ENCODE results near the gene CYFIP1. TPM values are rescaled to one million over a fixed set of nuclear protein-coding genes. Genes with fewer than 3 reads are reported as not detected.

The CYFIP1 gene
- total and polyA plus RNA-seq, 2 donors (not counting 1 experiment from before 2014, with no cell fraction given) = 59.4 to 102 TPM

GRCh38 chr15:22916606-22917350 is 63.4 kb downstream of the CYFIP1 start:
- H3K79me2 ChIP-seq (ENCODE audit: control insufficient read depth, insufficient read depth, low read length) = no peaks in the 10 kb centered on the region
- no peak for DNase-seq (ENCODE audit: low read depth in 2 of 2)
- no peaks in the 10 kb centered on the region for H3K4me1 ChIP-seq (ENCODE audit: control insufficient read depth, extremely low read depth, insufficient read depth, low read length)
- no peak for TF ChIP-seq CTCF (conservative IDR thresholded peaks at IDR 0.05 in 1 of 2, IDR thresholded peaks at IDR 0.05 in 1 of 2; ENCODE audit: low read depth in 1 of 2, low read length in 2 of 2)
- TF ChIP-seq EZH2 (IDR thresholded peaks at IDR 0.05; ENCODE audit: low read length, missing control alignments) = no peak
- no peak overlapping the region for H3K9ac ChIP-seq (ENCODE audit: insufficient read depth, low read length)
- H3K4me2 ChIP-seq (ENCODE audit: extremely low read depth, insufficient read depth, low read length) = no peak overlapping the region
- no peak overlapping the region for H3K27ac ChIP-seq (ENCODE audit: insufficient read depth, low read length)
- H3K4me3 ChIP-seq (replicated peaks in 1 of 4; ENCODE audit: control extremely low read depth in 1 of 4, insufficient read depth in 1 of 4, low read depth in 3 of 4, low read length in 4 of 4) = no peak overlapping the region
- no peaks in the 10 kb centered on the region for H3K27me3 ChIP-seq (ENCODE audit: control insufficient read depth, insufficient read depth, low read length)
- no peaks in the 10 kb centered on the region for H4K20me1 ChIP-seq (ENCODE audit: control insufficient read depth, extremely low read depth, insufficient read depth, low read length)
- H3K9me3 ChIP-seq (ENCODE audit: control insufficient read depth, insufficient read depth, low read depth, low read length) = no peaks in the 10 kb centered on the region
- peaks cover 21% of the 10 kb centered on the region for H3K36me3 ChIP-seq (ENCODE audit: control insufficient read depth, insufficient read depth, low read length)
- H2AFZ ChIP-seq (ENCODE audit: low read length) = no peak overlapping the region

- Histone ChIP-seq H3K27ac (ENCODE audit: insufficient read depth, low read length) (no peak overlapping the region), H3K4me3 (replicated peaks in 1 of 4; ENCODE audit: control extremely low read depth in 1 of 4, insufficient read depth in 1 of 4, low read depth in 3 of 4, low read length in 4 of 4) (no peak overlapping the region), H3K36me3 (ENCODE audit: control insufficient read depth, insufficient read depth, low read length) (peaks cover 26% of the 10 kb centered on the region), H3K9me3 (ENCODE audit: control insufficient read depth, insufficient read depth, low read depth, low read length) (no peaks in the 10 kb centered on the region), H2AFZ (ENCODE audit: low read length) (no peak overlapping the region), H3K4me1 (ENCODE audit: control insufficient read depth, extremely low read depth, insufficient read depth, low read length) (no peaks in the 10 kb centered on the region), H3K9ac (ENCODE audit: insufficient read depth, low read length) (no peak overlapping the region), H3K79me2 (ENCODE audit: control insufficient read depth, insufficient read depth, low read length) (no peaks in the 10 kb centered on the region), H3K27me3 (ENCODE audit: control insufficient read depth, insufficient read depth, low read length) (no peaks in the 10 kb centered on the region), H4K20me1 (ENCODE audit: control insufficient read depth, extremely low read depth, insufficient read depth, low read length) (no peaks in the 10 kb centered on the region), H3K4me2 (ENCODE audit: extremely low read depth, insufficient read depth, low read length) (no peak overlapping the region)
- TF ChIP-seq CTCF (conservative IDR thresholded peaks at IDR 0.05 in 1 of 2, IDR thresholded peaks at IDR 0.05 in 1 of 2; ENCODE audit: low read depth in 1 of 2, low read length in 2 of 2) = no peak
- TF ChIP-seq EZH2 (IDR thresholded peaks at IDR 0.05; ENCODE audit: low read length, missing control alignments) = no peak
- peak in 1 of 2 donors; percentile 44 for DNase-seq (ENCODE audit: low read depth in 2 of 2)
These were observed 64.2 kb downstream of the CYFIP1 start for GRCh38 chr15:22915866-22916515.

GRCh38 chr15:22913646-22914380 is 66.4 kb downstream of the CYFIP1 start:
- no peak for DNase-seq (ENCODE audit: low read depth in 2 of 2)
- Histone ChIP-seq H3K4me1 (ENCODE audit: control insufficient read depth, extremely low read depth, insufficient read depth, low read length) (no peaks in the 10 kb centered on the region), H4K20me1 (ENCODE audit: control insufficient read depth, extremely low read depth, insufficient read depth, low read length) (no peaks in the 10 kb centered on the region), H3K79me2 (ENCODE audit: control insufficient read depth, insufficient read depth, low read length) (no peaks in the 10 kb centered on the region), H3K4me2 (ENCODE audit: extremely low read depth, insufficient read depth, low read length) (no peak overlapping the region), H2AFZ (ENCODE audit: low read length) (no peak overlapping the region), H3K9me3 (ENCODE audit: control insufficient read depth, insufficient read depth, low read depth, low read length) (no peaks in the 10 kb centered on the region), H3K36me3 (ENCODE audit: control insufficient read depth, insufficient read depth, low read length) (peaks cover 31% of the 10 kb centered on the region), H3K27ac (ENCODE audit: insufficient read depth, low read length) (no peak overlapping the region), H3K4me3 (replicated peaks in 1 of 4; ENCODE audit: control extremely low read depth in 1 of 4, insufficient read depth in 1 of 4, low read depth in 3 of 4, low read length in 4 of 4) (no peak overlapping the region), H3K27me3 (ENCODE audit: control insufficient read depth, insufficient read depth, low read length) (no peaks in the 10 kb centered on the region), H3K9ac (ENCODE audit: insufficient read depth, low read length) (no peak overlapping the region)
- TF ChIP-seq CTCF (conservative IDR thresholded peaks at IDR 0.05 in 1 of 2, IDR thresholded peaks at IDR 0.05 in 1 of 2; ENCODE audit: low read depth in 1 of 2, low read length in 2 of 2) (no peak), EZH2 (IDR thresholded peaks at IDR 0.05; ENCODE audit: low read length, missing control alignments) (no peak)
